HG02763 (cell line): ENCODE results near the gene MKNK2.

Experiments used
- ATAC-seq: cut with Tn5 transposase; IDR thresholded peaks from one replicate; pipeline ENCODE4 v1.9.1; 2021; ENCODE audit warnings: mild to moderate bottlenecking, moderate library complexity; ENCODE audit not compliant: unreplicated experiment

MKNK2 gene

DNA sequence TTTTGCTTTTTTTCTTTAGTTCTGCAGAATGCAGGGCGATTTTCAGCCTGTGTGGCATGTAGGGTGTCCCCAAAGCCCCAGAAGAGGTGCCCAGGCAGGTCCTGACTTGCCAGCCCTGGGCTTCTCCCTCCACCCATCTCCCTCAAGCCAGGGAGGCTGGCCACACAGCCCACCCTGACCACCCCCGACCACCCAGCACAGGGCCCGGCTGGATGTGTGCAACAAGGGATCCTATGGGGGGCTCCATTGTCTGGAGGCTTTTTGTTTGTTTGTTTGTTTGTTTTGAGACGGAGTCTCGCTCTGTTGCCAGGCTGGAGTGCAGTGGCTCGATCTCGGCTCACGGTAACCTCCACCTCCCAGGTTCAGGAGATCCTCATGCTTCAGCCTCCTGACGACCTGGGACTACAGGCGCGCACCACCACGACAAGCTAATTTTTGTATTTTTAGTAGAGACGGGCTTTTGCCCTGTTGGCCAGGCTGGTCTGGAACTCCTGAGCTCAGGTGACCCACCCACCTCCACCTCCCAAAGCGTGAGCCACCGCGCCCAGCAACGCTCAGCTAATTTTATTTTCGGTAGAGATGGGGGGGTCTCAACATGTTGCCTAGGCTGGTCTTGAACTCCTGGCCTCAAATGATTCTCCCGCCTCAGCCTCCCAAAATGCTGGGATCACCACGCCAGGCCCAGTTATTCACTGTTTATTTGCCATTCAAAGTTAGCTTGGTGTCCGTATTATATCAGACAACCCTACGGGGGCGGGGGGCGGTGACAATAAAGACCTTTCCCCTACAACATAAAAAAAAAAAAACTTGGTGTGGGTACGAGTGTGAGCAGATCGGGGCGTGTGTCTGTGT is 7.8 kb upstream of the MKNK2 start:
- ATAC-seq: no peak

DNA sequence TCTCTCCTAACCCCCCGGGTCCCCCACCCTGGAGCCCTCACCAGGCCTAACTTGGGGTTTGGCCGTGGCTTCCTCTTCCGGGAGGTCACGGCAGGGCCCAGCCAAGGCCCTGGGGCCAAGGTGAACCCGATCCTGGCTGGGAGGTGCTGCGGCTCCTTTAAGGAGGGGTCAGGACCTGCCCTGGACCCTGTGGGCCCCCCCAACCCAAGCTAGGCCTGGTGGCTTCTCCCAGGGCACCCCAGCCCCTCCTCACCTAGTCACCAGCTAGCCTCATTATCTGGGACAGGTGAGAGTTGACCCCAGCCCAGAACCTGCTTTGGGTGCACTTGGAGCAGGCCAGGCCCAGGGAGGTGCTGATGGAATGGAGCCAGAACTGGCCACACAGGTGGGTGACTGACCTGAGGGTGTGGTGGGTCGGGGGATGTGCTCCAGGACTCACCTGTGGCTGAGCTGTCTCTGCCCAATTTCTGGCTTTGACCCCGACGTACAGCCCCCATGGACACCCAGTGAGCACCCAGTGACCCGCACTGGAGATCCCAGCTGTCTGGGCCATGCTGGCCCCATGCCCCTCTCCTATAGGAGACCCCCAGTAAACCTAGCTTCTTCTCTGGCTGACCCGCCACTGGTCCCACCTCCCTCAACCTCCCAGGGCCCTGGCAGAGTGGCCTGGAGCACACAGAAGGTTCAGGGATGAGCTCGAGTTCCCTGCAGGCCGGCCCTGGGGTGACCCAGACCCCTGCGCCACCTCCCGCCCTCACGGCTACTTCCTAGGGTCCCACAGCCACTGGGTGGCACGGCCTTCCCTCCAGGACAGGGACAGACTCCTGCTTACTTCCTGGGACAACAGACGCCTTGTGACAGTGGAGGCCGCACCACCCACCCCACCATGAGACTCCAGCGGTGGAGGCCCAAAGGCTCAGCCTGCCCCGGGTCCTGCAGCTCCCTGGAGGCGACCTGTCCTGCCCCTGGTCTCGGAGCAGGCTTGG is 6.7 kb upstream of the MKNK2 start:
- ATAC-seq: no peak

DNA sequence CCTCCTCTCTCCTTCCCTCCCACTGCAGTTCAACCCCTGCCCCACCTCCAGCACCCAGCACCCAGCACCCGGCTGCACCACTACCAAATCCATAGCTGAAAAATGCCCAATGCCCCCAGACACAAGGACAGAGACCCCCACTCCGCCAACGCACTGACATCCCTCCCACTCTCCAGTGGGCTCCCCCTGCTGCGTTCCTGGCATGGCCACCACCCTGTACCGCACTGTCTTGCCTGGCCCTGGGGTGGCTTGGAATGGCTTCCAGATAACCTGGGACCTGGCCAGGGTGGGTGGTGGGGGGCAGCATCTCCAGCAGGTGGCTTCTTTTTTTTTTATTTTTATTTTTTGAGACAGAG is 5.8 kb upstream of the MKNK2 start:
- ATAC-seq: no peak

DNA sequence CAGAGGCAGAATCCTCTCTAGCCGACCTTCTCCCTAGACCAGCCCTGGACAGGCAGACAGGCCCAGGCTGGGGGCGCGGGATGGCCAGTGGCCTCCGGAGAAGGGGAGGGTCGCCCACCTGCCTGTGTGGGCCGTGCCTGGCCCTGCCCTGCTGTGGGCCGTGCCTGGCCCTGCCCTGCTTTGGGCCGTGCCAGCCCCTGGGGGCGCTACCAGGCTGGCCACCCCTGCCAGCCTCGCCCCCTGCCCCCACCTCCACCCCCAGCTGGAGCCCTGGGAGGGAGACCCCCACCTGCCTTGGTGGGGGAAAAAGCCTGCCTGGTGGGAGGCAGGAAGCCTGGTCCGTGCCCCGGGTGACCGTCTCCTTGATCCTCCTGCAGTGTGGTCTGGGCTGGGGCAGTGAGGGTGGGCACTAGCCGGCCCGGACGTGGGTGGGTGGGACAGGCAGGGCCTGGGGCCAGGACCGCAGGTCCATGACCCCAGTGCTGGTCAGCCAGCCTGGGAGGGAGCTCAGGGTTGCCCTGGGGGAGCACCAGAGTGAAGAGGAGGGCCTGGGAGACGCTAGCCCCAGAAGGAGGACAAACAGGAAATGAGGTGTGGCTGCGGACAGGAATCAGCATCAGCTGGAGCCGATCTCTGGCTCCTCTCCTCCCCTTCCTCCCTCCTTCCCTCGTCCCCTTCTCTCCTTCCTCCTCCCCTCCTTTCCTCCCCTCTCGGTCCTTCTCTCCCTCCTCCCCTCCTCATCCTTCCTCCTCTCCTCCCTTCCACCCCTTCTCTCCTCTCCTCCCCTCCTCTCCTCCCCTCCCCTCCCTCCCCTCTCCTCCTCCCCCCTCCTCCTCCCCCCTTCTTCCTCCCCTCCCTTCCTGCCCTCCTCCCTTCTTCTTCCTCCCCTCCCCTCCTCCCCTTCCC is 5.1 kb upstream of the MKNK2 start:
- ATAC-seq: no peak

DNA sequence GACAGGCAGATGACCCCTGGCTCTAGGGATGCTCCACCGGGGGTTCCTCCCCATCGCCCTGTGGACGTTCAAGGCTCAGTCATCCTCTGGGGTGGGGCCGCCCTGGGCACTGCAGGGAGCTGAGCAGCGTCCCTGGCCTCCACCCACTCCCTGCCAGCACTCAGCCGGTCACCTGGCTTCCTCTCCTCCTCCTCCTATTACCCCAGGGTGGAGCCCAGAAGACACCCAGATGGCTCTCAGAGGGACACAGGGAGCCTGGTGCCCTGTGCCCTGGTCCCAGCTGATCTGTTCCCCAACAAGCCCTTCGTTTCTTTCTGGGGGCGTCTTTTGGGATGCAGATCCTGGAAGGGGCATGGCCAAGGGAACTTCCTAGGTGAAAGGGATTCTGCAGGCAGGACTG is 3.7 kb upstream of the MKNK2 start:
- no peak for ATAC-seq

DNA sequence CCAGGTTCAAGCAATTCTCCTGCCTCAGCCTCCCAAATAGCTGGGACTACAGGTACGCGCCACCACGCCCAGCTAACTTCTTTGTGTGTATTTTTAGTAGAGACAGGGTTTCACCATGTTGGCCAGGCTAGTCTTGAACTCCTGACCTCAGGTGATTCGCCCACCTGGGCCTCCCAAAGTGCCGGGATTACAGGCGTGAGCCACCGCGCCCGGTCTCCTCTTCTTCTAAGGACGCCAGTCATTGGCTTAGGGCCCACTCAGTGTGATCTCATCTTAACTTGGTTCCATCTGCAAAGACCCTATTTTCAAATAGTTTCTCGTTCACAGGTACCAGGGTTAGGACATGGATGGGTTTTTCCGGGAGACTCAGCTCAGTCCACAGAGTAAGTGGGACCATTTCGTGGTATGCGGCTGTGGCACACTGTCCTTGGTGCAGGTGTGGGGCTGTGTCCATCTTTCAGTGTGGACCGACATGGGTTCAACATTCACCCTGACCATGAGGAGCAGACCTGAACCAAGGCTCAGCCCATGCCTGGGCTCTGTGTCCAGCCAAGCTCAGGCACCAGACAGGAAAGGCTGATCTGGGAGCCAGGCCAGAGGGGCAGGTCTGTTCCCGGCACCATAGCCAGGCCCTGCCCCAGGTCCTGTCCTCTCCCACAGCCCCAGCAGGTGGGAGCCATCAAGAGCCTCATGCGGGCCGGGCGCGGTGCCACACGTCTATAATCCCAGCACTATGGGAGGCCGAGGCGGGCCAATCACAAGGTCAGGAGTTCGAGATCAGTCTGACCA is 2.8 kb upstream of the MKNK2 start:
- no peak for ATAC-seq

DNA sequence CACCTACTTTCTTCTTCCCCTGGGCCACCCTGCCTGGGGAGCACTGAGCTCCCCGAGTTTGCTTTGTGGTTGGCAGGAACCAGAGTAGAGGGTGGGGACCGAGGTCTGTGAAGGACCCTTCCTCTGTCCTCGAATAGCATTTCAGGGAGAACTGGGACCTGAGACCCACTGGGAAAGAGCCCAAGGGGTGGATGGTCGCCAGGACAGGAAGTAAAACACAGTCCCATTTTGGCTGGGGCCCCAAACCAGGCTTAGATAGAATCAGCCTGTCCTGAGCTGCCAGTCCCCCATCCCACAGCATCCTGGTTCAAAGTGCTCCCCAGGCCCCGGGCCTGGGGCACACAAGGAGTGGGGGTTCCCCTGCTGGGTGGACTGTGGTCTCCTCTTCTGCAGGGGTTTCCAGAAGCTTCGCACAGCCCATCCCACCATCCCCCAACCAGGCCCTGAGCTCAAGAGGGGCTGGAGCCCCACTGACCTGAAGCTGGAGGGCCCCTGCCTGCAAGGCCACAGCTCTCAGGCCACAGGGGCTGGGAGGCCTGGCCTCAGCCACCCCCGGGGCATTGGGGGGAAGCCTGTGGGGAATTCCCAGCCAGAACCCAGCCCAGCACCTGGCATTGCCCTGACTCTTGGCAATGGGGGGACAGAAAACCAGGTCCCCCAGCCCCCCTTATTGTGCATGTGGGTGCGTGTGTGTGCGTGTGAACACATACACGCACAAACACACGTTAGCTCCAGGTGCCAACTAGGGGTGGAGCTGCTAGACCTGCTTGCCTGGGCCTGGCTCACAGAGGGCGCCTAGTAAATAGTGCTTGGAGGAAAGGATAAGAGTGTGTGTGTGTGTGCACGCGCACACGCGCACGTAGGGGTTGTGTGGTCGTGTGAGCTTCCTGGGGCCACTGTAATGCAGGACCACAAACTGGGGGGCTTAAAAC is 995 bp upstream of the MKNK2 start:
- ATAC-seq: no peak

DNA sequence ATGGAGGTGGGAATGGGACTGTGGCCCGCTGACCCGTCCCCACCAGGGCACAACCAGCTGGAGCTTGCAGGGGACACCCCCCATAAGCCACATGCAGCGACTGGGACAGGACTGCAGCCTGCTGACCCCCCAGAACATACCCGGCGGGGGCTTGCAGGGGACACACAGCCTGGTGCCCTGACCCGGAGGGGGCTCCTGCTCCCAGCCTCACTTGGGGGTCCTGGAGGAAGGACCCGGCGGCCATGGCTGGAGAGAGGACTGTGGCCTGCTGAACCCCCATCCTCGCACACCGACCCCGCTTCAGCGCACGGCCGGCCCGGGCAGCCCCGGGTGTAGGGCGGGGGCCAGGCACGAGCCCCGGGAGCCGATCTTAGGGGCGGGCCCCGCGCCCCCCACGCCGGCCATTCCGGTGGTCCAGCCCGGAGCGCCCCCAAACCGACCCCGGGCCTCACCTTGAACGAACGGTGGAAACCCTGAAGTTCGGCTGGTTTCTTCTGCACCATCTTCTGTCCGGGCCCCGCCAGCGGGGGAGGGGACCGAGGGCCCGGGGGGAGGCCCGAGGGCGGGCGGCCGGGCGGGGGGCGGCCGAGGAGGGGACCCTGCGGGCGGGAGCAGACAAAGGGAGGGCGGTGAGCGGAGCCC is 574 bp downstream of the MKNK2 start:
- peak; percentile 1 for ATAC-seq

DNA sequence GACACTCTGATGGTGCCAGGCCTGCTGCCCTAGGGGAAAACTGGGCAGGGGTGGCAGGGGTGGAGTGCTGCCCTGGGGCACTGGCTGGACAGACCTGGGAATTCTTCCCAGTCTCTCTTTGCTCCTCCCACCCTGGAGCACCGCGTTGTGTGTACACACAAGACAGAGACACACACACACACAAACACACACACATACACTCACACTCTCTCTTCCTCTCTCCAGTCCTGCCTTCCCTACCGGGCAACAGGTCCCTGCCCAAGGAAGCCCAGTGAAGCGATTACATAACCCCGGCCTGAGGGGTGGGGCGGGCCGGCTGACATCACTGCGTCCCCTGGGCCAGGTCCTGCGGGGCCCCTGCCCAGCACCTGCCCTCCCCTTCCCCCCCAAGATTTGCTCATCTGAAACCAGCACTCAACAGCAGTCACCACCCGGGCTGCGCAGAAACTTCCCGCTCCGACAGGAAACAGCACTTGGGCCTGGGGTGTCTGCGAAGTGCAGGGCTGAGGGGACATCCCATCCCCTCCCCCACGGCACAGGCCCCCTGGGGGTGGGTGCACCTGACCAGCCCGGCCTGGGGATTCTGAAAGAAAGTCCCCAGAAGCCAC is 1.2 kb downstream of the MKNK2 start:
- ATAC-seq: peak; percentile 12

DNA sequence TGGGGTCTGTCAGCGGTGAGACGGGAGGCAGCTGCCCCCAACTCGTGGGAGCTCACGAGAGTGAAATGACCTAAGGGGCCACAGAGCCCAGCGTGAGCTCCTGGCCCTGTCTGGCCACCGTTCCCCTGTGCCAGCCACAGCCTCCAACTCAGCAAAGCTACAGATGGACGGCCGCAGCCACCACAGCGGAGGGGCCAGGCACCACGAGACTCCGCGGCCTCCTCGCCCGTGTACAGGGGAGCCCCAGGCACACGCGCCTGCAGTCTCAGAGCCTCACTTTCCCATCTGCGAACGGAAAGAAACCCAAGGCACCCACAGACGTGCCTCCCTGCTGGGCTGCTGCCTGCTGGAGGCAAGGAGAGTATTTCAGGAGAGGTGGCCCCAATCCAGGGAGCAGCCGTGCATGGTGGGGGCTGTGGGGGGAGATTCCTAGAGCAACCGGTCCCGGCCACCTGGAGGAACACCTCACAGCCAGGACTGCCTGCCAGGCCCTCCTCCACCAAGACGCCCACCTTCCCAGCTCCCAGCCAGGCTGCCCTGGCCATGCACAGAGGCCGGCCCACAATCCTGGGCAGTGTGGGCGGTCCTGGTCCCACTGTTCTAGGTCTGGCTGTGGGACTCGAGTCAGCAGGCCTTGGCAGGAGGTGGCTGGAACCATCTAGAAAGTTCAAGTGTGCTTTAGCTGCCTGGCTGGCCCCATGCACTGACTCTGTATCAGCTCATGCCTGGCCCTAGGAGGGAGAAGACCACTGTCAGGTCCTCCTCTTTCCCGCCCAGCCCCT is 1.9 kb downstream of the MKNK2 start:
- ATAC-seq: no peak

DNA sequence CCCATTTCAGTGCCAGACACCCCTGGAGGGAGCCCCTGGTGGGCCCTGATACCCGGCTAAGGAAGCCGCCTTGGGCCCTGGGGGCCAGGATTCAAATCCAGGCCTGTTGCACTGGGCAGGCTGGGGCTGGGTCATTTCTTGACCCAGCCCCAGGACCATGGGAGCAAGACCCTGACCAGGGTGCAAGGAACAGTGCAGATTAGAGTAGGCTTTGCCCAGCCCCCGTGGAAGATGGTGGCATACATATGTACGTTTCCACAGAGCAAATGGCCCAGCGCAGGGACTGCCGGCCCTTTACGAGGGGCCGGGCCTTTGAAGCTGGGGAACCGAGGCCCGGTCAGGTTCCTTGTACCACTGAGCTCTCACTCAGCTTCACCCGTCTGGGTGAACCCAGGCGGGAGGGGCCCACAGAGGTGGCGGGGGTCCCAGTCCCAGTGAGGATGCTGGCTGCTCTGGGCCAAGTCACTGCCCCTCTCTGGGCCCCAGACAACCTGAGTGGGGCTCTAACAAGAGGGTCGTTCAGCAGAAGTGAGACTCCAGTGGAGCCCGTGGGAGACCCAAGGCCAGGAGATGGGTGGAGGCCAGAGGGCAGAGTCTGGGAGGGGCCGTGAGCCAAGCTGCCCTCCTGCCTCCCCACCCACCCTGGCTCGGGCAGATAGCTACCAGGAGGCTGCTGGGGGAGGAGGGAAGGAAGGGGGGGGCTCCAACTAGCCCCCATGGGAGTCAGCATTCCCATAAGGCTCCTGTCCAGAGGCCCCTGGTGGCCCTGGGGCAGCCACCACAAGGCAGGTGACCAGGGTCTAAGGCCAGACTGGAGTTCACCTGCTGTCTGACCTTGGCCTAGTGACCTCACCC is 2.7 kb downstream of the MKNK2 start:
- ATAC-seq: no peak

DNA sequence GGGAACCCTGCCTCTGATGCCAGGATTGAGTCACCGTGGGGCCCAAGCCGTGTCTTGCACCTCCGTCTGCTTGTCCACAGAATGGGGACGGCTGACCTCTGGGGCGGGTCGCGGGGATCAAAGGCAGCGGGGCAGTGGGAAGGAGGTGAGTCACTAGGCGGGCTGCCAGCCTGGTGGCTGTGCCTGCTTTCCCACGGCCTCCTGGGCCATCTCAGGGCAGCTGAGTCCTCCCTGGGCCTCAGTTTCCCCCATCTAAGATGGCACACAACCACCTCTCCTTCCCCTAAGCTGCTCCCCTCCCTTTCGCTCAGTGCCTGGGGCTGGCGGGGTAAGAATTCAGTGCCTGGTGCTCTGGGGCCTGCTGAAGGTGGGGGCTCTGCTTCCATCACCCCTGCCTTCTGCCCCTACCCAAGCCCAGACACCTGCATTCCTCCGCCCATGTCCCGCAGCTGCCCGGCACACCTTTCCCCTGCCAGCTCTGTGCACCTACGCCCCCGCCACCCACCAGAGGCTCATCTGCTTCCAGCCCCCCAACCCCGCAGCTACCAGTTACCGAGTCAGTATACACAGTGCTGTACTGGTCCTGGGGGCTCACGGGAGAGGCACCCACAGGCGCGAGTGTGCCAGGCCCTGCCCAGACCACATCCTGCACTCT is 3.5 kb downstream of the MKNK2 start:
- no peak for ATAC-seq

DNA sequence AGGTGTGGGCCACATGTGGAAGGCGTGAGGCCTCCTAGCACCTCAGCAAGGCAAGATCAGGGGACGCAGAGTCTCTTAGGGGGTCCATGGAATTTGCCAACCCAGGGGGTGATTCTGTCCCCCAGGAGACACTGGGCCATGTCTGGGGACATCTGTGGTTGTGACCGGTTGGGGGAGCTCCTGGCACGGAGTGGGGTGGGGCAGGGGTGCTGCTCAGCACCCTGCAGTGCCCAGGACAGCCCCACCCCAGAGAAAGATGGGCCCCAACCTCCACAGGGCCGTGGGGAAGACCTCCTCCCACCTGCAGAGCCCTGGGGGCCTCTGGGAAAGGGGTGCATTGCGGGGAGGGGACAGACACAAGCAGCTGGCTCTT is 4.0 kb downstream of the MKNK2 start:
- no peak for ATAC-seq

DNA sequence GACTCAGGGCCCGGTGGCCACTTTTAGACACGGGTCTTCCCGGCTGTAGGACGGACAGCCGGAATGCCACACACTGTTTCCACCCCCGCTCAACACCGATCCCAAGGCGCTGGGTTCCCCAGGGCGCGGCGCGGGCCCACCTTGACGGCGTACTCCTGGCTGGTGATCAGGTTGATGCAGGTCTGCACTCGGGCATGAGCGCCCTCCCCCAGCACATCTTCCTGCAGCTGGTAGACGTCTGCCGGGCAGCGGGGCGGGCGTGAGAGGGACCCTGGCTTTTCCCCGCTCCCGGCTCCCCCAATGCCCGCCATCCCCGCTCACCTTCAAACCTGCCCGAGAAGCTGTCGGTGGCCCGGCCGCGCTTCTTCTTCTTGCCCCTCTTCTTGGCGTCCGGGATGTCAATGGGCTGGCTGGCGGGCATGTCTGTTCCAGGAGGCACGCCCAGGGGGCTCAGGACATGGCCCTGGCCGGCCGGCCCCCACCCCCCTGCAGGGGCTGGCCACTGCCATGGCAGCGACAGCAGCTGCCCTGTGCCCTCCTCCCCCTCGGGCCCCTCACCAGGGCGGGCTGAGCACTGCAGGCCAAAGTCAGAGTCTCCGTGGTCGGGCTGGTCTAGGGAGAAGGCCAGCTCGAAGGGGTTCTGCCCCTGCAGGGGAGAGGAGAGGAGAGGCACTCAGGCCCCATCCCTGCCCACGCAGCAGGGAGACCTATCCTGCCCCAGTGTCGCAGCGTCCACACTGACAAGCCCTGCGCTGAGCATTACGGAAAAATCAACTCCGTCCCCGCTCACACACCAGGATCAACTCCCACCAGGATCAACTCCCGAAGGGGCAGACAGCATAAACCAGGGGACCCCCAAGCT is 4.8 kb downstream of the MKNK2 start:
- no peak for ATAC-seq

DNA sequence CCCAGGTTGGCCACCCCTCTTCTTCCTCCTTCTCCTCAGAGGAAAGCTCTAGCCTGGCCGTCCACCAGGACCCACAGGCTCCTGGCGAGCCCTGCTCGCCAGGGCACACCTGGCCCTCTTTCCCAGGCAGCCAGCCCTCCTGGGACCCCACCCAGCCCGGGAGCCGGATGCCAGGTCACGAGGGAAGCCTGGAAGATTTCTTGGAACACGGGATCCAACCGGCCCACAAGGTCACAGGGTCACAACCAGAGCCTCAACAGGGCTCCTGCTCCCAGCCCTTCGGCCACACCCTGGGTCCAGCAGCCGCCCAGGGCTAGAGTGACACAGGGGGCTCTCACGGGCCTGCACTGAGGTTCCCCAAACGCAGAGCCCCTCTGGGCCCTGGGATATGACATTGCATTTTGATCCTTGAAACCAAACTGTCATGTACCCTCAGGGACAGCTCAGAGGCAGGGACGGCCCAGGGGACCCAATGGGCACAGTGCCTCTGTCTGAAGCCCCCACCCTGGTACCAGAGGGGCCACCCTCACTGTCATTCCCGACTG is 5.5 kb downstream of the MKNK2 start:
- no peak for ATAC-seq
